ENCODE results near the gene ECE1.

ECE1 gene

DNA sequence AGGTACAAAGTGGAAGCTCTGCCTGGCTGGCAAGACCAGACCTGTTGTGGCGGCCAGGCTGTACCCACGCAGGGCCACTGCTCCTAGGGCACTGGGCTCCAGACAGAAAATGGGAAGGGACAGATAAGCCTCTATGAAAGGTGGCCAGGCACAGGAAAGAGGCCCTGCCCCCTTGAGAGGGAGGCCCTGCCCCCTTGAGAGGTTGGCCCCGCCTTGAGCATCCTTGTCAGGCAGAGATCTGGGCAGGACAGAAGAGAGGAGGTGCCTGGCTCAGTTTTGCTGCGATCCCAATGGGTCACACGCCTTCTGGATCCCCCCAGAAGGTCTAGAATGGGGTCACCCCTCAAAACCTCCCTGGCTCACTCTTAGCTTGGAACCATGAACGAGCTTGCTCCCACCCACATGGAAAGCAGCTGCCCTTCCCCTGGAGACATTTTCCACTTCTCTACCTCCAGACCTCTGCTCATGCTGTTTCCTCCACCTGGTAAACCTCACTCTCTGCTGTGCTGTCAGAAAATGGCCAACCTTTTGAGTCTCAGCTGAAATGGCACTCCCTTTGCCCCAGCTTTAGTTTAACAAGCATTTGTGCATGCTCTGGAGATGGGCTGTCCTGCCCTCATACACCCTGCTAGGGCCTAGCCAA lies 17.5 kb upstream of the ECE1 start:
- no peak for DNase-seq

DNA sequence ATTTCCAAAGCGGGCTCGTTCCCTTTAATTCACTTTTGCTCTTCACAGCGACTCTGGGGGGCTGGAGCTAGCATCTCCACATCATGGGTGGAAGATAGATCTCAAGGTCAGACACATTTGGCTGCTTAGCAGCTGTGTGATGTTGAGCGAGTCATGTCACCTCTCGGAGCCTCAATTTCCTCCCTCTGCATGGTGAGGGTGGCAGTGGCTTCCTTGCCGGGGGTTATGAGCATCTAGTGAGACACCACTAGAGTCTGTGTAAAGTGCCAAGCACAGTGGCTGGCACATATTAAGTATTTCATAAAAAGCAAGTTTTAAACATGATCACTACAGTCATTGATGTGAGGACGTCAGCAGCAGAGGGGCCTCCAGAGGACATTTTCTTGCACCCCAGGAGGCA lies 16.9 kb upstream of the ECE1 start:
- DNase-seq, result no peak

DNA sequence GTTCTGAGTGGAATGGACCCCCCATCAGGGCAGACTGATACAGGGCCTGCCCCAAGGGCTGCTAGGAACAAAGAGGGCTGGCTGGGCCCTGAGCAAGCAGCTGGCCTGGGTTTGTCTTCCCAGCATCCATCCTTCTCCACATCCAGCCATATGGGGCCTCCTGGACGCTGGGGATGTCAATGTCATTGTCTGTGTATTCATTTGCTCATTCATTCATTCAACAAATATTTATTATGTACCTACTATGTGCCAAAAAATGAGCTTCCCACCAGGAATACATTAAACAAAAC lies 15.6 kb upstream of the ECE1 start:
- DNase-seq, result no peak

DNA sequence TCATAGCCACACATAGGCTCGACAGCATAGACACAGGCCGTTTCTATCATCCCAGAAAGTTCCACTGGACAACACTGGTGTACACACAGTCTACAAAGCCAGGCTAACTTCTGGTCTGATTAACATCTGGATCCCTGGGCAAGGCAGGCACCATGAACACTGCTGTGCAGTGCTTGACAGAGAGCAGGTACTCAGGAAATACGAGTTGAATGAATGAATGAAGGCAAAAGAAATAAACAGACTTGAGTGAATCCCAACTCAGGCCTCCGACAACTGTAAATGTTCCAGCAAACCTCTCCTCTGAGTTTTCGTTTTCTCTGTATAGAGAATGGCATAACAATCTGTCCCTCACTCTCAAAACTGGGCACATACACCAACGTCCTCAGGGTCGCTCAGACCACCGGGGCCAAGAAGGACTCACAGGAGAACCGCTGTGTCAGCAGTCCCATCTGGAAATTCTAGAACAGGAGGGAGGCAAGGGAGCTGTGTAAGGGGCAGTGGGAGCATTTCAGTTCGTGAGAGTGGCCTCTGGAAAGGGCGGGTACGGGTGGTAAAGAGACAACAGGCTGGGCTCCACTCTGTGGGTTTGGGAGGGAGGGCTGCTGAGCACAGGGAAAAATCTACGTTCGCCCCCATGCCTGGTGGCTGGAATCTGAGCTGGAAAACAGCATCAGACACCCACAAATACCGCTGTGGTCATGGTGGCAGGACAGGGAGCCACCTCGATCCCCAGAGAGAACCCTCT lies 15.1 kb upstream of the ECE1 start:
- DNase-seq, result no peak

DNA sequence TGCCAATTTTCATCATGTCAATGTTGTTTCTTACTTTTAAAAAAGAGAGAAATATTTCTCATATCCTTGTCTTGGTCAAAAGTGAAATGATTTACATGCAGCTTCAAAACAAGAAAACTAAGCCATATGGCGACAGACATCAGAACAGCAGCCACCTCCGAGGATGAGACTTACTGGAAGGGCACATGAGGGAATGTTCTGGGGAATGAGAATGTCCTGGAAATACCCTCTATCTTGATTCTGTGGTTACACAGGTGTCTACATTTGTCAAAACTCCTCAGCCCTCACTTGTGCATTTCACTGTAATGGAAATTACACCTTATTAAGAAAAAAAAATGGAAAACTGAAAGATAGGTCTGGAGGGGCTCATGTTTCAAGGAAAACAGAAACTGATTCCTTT lies 14.2 kb upstream of the ECE1 start:
- DNase-seq, result no peak

DNA sequence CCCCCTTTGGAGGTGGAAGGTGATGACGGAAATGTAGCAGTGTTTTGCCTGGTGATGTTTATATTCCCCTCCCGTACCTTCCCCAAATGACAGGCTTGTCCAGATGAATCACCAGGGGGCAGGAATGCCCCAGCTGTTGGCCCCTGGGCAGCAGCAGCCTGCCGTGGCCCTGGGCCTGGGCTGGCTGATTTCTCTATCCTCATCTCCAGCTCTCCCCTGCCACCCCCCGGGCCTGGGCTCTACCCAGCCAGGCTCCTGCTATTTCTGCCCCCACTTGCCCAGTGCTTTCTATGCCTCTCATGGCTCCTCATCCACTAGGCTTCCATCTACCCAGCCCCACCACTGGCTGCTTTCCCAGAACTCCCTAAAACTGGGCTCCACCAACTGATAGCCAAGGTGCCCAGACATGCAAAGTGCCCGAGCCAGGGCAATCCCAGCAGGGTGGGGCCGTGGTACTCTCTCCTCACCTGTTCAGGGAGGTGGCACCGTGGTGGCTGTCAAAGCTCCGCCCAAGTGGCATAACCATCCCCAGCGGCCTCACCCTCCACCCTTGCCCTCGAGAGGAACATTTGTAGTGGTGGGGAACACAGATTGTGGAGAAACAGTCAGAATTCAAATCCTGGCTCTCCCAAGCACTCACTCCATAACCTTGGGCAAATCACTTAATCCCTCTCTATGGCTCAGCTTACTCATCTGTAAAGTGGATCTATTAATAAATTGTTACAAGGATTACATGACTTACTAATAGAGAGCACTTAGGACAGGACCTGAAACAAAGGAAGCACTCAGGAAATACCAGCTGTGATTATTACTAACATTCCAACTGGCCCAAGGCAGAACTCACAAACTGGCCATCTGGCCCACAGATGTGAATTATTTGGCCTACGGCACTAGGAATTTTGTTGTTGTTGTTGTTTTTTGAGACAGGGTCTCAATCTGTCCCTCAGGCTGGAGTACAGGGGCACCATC lies 12.8 kb upstream of the ECE1 start:
- DNase-seq, result no peak

DNA sequence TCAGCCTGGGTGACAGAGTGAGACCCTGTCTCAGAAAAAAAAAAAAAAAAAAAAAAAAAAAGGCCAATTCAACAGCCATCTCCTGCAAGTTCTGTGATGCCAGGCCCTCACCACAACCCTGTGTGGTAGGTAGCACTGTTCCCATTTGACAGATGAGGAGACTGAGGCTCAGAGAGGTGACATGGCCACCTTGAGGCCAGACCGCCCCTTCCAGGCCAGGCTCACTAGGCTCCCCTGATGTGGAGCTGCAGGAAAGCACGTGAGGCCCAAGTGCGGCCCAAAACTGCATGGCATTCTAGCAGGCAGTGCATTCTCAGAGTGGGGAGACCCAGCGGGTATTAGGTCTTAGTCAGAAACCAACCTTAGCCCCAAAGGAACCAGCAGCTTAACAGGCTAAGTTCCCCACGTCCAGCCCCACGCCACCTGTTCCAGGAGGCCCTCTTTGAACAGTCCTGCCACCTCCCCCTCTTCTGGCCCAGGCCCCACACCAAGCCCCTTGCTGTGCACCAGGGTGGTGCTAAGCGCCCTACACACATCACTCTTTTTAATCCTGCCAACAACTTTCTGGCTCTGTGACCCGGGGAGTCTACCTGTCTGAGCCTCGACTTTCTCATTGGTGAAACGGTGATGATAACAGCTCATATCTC lies 11.7 kb upstream of the ECE1 start:
- DNase-seq, result no peak

DNA sequence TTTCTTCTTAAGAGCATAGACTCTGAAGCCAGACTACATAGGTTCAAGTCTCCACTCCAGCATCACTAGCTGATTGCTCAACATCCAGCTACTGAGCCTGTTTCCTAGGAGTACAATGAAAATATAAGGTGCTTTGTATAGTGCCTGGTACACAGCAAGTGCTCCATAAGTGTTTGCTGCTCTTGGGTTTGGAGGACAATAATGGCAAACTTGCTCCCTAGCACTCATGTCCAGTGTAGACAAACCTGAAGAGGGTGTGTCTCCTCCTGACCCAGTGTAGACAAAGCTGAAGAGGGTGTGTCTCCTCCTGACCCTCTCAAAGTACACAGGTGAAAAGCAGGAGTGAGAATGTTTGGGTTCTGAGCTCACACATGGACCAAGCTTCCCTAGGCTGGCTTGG lies 10.5 kb upstream of the ECE1 start:
- no peak for DNase-seq

DNA sequence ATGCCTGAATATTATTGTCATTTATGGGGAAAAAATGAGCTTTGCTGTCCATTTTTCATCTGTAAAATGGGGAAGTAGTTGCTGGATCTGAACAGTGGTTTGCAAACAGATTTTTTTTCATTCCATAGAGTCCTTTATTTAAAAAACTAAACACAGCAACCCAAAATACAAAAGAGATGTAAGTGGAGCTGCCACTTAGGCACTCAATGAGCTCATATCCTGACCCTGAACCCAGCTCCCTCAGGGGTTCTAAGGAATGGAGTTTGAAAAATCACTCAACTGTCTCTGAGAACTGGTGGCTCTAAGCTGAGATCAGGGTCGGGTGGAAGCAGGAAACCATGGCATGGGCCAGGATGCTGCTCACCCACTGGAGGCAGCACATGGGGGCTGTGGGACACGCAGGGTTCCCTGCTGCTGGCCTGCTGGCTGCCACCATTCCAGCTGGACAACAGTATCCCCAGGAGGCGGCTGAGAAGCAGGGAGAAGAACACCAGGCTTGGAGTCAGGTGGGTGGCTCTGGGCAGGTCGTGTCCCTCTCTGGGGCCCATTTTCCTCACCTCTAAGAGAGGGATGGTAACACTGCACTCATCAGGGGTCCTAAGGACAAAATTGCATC lies 9.6 kb upstream of the ECE1 start:
- DNase-seq, result no peak

DNA sequence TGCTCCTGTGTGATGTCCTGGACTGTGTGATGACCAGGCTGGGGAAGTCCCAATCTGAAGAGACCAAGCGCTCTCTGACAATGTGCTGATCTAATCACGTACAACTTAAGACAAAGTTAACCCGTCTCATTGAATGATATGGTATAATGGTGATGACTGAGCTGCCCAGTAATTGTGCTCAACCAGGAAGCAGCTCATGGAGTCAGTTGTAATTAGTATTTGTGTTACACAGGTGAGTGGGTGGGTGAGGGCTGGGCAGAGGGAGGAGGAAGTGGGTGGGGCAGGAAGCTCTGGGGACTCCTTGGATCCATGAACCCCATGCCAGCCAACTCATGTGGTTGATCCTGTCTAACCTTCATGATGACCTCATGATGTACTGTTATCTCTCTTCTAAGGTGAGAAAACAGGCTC lies 8.7 kb upstream of the ECE1 start:
- DNase-seq, result no peak

DNA sequence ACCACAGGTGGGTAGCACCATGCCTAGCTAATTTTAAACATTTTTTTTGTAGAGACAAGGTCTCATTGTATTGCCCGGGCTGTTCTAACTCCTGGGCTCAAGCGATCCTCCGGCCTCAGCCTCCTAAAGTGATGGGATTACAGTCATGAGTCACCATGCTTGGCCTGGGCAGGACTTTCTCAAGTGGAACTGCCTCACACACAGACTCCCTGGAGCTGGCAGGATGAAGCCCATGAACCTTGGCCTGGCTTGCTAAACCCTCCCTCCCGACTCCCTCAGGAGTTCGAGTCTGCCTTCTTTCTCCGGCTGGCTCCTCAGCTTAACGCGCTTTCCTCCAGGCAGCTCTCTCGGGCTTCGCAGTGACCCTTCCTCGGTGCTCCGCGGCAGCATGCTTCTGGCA lies 7.7 kb upstream of the ECE1 start:
- no peak for DNase-seq

DNA sequence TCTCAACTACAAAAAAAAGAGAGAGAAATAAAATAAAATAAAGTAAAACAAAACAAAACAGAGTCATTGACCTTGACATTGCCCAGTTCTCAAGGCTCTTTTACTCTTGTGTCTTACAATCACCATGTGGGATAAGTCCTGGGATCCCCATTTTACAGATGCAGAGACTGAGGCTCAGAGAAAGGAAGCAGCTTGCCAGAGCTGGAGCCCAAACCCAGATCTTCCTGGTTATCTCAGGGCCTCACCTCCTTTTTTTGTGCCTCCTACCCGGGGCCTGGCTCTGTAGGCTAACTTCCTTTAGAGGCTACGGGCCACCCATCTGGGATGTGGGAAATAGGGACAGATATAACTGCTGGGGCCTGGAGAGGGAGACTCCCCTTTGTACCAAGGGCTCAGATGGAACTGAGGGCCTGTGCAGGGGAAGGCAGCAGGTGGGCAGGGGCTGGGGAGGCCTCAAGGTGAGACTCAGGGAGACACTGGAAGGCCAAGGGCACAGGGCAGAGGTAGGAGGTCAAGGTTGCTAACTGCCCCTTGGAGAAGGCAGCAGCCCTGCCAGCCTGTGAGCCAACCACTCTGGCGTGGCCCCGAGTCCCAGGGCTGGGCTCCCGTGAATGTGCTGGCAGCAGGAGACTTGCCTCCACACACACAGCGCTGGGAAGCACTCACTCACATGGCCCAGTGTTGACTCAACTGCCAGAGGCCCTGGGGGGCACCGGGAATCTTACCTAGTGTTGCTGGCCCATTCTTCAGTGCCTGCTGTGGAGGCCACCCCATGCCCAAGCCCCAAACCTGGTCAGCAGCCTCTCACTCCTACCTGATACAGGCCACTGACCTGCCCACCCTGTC lies 6.5 kb upstream of the ECE1 start:
- DNase-seq, result no peak

DNA sequence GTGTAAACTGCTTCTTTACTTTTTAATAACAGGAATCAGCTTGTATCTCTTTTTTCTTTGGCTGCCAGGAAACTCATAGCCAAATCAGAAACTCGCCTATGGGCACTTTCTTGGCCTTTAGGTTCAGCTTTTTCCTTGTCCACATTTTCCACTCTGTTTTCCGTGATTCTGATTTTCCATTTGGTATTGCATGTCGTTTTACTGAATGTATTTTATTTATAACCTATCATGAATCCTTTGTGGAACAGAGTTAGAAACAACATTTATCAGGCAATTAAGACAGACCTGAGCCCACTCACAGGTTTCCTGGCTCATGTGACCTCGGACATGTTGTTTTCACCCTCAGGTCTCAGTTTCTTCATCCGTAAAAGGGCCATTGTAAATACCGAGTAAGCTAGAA lies 5.3 kb upstream of the ECE1 start:
- DNase-seq, result no peak

DNA sequence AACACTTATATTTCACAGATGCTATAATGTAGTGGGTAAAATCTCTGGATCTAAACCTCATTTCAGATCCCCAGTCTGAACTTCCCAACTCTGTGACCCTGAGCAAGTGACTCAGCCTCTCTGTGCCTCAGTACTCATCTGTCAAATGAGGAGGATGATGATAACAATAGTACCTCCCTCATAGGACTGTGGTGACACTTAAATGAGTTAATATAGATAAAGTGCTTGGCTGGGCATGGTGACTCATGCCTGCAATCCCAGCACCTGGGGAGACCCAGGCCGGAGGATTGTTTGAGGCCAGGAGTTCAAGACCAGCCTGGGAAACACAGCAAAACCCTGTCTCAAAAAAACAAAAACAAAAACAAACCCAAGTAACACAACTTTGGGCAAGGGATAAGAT lies 4.7 kb upstream of the ECE1 start:
- no peak for DNase-seq

DNA sequence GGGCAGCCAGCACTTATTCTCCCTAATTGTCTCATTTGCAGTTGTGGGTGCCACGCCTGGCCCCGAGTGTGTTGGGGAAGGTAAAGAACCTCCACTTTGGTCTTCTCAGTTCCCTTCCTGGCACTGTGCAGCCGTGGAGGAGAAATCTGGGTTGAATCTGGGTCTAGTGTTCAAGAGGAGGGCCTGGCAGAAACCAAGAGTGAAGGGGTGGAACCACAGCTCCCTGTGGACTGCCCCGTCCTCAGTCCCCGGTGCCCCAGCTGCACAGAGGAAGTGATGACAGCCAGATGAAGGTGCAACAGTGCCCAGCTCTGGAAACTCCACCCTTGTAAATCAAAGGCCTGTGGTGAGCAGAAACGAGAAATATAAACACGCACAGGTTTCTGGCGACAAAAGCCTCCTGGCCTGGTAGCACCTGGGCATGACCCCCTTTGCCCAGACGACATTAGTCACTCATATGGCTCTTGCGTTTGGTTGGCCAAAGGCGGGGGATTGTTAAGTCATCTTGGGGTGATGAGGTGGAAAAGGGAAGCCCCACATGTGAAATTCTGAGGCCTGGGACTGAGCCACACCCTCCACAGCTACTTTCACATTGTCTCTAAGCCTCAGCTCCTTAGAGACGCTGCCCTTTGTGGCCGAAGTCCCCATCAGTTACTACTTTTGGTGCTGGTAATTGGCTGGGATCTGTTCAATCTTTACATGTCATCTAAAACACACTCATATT lies 4.2 kb upstream of the ECE1 start:
- DNase-seq, result no peak

DNA sequence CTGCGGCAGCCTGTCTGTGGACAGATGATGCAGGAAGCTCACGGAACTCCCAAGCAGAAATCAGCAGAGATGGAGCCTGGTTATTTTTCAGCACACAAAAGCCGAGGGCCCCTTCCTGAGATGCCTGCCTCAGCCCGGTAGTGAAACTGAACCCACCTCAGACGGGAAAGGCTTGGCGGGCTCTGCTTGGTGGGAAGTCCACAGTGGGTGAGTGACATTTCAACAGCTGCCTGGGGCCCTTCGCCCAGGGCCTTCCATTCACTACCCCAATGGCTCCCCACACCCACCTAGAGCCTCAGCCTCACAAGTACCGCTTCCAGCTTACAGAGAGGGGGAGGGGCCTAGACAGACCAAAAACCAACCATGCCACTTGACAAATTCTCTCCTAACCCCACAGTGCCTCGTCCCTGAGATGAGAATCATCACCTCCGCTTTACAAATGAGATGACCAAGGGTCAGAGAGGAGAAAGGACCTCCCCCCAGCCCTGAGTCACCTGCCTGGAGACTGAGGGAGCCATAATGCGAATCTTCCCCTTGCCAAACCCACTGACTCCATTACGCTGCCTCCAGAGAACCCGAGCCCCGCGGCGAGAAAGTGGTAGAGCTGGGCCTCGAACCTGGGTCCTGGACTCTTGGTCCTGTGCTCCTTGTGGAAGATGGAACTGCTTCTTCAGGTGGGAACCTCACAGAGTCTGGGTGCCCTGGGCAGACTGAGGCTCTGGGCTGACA lies 3.4 kb upstream of the ECE1 start:
- DNase-seq, result no peak

DNA sequence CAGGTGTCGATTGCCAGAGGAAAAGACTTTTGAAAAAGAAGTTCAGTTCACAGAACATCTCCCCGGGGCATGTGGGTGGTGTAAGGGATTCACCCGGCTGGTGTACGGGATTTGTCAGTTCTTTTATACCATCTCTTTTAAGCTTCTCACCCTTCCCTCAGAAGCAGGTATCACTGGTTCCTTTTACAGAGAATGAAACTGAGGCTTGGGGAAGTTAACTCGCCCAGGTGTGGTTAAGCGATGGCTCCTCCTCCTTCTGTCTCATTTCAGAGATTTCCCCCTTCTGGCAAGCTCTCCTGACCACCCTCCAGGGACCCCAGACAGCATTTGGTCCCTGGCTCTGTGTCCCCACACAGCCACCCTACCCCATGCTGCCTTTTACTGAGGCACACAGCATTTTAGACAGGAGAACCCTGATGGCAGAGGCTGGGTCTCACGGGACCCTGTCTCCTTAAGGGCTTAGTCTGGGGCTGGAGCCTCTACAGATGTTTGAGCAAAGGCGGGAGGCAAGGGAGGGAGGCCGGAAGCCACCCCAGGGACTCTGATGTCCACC lies 2.8 kb upstream of the ECE1 start:
- DNase-seq, result no peak

DNA sequence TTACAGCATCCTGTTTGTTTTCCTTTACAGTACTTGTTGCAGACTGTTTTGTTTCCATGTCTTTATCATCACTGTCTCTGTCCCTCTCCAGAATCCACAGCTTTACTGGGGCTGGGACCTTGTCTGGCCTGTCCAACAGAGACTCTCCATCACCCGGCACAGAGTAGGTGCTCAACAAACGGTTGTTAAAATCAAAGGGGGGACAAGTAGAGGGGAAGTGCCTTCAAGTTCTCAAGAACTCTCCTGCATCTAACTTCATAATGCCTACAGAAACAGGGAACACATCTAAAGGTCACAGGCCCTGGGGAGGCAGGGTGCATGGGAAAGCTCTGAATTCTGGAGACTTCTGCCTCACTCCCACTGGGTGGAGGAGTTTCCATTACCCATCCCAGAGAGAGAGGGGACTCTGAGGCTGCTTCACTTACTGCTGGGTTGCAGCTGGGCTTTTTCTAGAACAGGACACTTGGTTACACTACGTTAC lies 2.3 kb upstream of the ECE1 start:
- no peak for DNase-seq

DNA sequence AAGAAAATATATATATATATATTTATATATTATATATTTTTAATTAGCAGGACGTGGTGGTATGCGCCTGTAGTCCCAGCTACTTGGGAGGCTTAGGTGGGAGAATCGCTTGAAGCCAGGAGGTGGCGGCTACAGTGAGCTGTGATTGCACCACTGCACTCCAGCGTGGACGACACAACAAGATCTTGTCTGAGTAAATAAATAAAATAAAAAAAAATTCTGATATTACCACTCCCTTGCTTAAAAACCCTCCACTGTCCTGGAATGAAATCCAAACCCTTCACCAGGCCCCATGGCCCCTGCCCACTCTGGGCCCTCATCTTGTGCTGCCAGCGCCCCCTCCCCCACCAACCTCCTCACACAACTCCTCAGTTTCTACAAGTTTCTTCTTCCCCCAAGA lies 1.7 kb upstream of the ECE1 start:
- no peak for DNase-seq

DNA sequence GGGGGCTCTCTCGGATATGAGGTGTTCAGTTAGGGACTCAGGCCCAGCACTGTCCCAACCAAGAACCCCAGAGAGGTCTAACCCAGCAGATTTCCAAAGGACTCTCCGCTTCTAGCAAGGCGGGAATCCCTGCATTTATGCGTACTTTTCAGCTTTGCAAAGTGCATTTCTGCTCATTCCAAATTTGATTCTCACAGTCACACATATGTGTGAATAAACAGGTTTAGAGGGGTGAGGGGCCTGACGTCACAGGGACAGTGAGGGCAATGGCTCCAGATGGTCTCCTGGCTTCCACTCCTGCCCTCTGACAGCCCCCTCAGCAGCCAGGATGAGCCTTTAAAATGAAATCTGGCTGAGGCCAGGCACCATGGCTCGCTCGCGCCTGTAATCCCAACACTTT lies 921 bp upstream of the ECE1 start:
- no peak for DNase-seq

All from T1000 (cell line).